Hepatocyte (in vitro differentiated cells): ENCODE measurements around the gene CHST3. TPM values are rescaled to one million over a fixed set of nuclear protein-coding genes. Genes with fewer than 3 reads are reported as not detected.

Source experiments
- DNase-seq: peaks from one replicate; pipeline ENCODE4 v3.0.0-alpha.2; 2016; ENCODE audit warnings: low spot score
- H2AFZ ChIP-seq: fragments of 200-600 bp; sonication (generic); 2 replicates; pipeline ENCODE4 v1.6.0; 2016; ENCODE audit warnings: antibody characterized with exemption, mild to moderate bottlenecking
- H3K27ac ChIP-seq: fragments of 200-600 bp; sonication (generic); 2 replicates; pipeline ENCODE4 v1.5.1; 2016; ENCODE audit warnings: mild to moderate bottlenecking
- H3K27me3 ChIP-seq: fragments of 200-600 bp; sonication (generic); 2 replicates; pipeline ENCODE4 v1.6.1; 2016
- H3K36me3 ChIP-seq: fragments of 200-600 bp; sonication (generic); replicated peaks from 2 replicates; pipeline ENCODE4 v1.5.1; 2016; ENCODE audit warnings: low read depth; ENCODE audit not compliant: insufficient read depth
- H3K4me1 ChIP-seq: fragments of 200-600 bp; sonication (generic); 2 replicates; pipeline ENCODE4 v1.5.1; 2016; ENCODE audit warnings: mild to moderate bottlenecking, moderate library complexity; ENCODE audit not compliant: insufficient read depth
- H3K4me2 ChIP-seq: fragments of 200-600 bp; sonication (generic); 2 replicates; pipeline ENCODE4 v1.6.0; 2016
- H3K4me3 ChIP-seq: fragments of 200-600 bp; sonication (generic); 2 replicates; pipeline ENCODE4 v1.5.1; 2016; ENCODE audit warnings: mild to moderate bottlenecking
- H3K79me2 ChIP-seq: fragments of 200-600 bp; sonication (generic); 2 replicates; pipeline ENCODE4 v1.6.0; 2017; ENCODE audit warnings: mild to moderate bottlenecking
- H3K9me2 ChIP-seq: fragments of 200-600 bp; sonication (generic); replicated peaks from 2 replicates; pipeline ENCODE4 v1.6.0; 2017; ENCODE audit warnings: mild to moderate bottlenecking; ENCODE audit not compliant: insufficient read depth
- H3K9me3 ChIP-seq: fragments of 200-600 bp; sonication (generic); 2 replicates; pipeline ENCODE4 v1.5.1; 2016; ENCODE audit warnings: low read depth, mild to moderate bottlenecking
- H4K20me1 ChIP-seq: fragments of 200-600 bp; sonication (generic); 2 replicates; pipeline ENCODE4 v1.6.0; 2016; ENCODE audit warnings: mild to moderate bottlenecking; ENCODE audit not compliant: insufficient read depth, poor library complexity, severe bottlenecking
- EZH2 ChIP-seq: fragments of 200-600 bp; sonication (generic); IDR thresholded peaks from 2 replicates; pipeline ENCODE4 v1.6.1; 2016; ENCODE audit warnings: antibody characterized with exemption, mild to moderate bottlenecking, borderline replicate concordance
- EZH2phosphoT487 ChIP-seq: fragments of 200-600 bp; sonication (generic); IDR thresholded peaks from one replicate; pipeline ENCODE4 v1.6.1; 2018; ENCODE audit warnings: antibody characterized with exemption, mild to moderate bottlenecking, low read depth, moderate library complexity; ENCODE audit not compliant: unreplicated experiment, severe bottlenecking
- WGBS: methylation state at CpG from one replicate; pipeline ENCODE4 v1.1.6; 2016; ENCODE audit warnings: low lambda C conversion rate; ENCODE audit errors: missing lambda C conversion rate; 5-methylcytosine and 5-hydroxymethylcytosine counted together
- polyA plus RNA-seq: library from polyadenylated mRNA; unstranded; fragments of >200 nt; fragmentation: Nextera tagmentation; extraction: Ambion mirVana; gene quantifications from 2 replicates; pipeline ENCODE4 v1.2.1, GENCODE V29; 2016
- total RNA-seq: library from RNA; depleted of rRNA; stranded (reverse); fragments of >200 nt; gene quantifications from 2 replicates; pipeline ENCODE4 v1.2.3, GENCODE V29; 2014
- TF ChIP-seq, protein P1 (sequence below): fragments of 200-600 bp; sonication (generic); IDR thresholded peaks from 2 replicates; pipeline ENCODE4 v1.5.1; 2016; ENCODE audit warnings: antibody characterized with exemption, mild to moderate bottlenecking; ENCODE audit not compliant: poor library complexity

CHST3 gene
- total and polyA plus RNA-seq, 2 experiments from 2014 or later, result 6.8 to 14.1 TPM

DNA sequence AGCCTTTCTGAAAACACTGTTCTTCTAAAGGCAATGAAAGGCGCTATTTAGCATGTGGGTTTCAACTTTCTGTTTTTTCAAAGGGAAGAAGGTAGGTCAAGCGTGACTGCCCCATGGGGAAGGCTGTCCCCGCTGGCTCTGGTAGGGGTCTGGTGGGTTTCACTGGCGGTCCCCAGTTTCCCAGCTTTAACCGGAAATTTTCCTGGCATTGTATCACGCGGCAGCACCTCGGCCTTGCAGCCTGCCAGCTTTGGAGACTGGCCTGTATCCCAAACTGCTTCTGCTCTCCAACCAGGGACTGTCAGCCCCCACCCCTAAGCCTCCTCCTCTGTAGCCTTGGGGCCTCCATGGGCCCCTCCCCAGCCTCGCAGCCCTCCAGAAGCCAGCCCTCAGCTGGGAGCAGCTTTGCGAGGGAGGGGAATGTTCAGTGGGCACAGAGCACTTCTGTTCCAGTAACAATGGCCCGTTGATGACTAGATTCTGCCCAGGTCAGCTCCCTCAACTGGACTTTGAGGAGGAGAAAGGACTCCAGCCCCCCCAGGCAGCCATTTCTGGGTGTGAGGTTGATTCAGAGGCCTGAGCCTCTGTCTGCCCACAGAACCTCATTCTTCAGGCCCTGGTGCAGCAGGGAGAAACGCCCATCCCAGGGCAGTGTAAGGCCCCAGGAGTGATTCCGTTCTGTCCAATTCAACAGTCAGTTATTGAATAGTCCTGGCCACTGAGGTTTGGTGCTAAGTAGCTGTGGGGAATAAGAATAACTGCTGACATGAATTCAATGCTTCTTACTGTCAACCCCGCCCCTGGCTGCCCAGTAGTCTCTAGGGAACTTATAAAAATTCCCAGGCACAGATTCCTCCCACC lies 17.1 kb downstream of the CHST3 start:
- Histone ChIP-seq H3K79me2 (peaks cover 80% of the 10 kb centered on the region), H3K4me2 (peak overlapping the region; percentile 3), H3K36me3 (no peaks in the 10 kb centered on the region), H3K9me3 (no peaks in the 10 kb centered on the region), H3K27me3 (no peaks in the 10 kb centered on the region), H3K4me1 (peaks cover 46% of the 10 kb centered on the region), H2AFZ (no peak overlapping the region), H4K20me1 (peaks cover 5% of the 10 kb centered on the region), H3K27ac (peak overlapping the region; percentile 77), H3K9me2 (no peaks in the 10 kb centered on the region), H3K4me3 (no peak overlapping the region)
- TF ChIP-seq EZH2phosphoT487, result no peak
- no peak for TF ChIP-seq EZH2
- TF ChIP-seq, protein P1, sequence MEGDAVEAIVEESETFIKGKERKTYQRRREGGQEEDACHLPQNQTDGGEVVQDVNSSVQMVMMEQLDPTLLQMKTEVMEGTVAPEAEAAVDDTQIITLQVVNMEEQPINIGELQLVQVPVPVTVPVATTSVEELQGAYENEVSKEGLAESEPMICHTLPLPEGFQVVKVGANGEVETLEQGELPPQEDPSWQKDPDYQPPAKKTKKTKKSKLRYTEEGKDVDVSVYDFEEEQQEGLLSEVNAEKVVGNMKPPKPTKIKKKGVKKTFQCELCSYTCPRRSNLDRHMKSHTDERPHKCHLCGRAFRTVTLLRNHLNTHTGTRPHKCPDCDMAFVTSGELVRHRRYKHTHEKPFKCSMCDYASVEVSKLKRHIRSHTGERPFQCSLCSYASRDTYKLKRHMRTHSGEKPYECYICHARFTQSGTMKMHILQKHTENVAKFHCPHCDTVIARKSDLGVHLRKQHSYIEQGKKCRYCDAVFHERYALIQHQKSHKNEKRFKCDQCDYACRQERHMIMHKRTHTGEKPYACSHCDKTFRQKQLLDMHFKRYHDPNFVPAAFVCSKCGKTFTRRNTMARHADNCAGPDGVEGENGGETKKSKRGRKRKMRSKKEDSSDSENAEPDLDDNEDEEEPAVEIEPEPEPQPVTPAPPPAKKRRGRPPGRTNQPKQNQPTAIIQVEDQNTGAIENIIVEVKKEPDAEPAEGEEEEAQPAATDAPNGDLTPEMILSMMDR, result no peak
- WGBS, result 63% methylated on average over 14 of the region's 14 CpGs
- DNase-seq, result no peak

DNA sequence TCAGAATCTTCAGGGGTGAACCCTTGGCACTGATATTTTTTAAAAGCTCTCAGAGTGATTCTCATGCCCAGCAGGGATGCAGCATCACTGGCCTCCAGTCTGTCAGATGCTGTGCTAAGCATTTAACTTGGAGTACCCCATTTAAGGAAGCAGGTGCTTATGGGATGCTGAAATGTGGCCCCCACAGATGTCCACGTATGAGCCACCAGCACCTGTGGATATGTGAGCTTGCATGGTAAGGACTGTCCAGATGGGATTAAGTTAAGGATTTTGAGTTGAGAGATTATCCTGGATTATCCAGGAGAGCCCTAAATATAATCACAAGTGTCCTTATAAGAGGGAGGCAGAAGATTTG lies 17.7 kb downstream of the CHST3 start:
- Histone ChIP-seq H3K9me3 (no peaks in the 10 kb centered on the region), H3K9me2 (no peaks in the 10 kb centered on the region), H3K4me1 (peaks cover 42% of the 10 kb centered on the region), H3K27me3 (no peaks in the 10 kb centered on the region), H4K20me1 (peaks cover 5% of the 10 kb centered on the region), H3K79me2 (peaks cover 80% of the 10 kb centered on the region), H3K27ac (peak overlapping the region; percentile 77), H3K4me3 (no peak overlapping the region), H3K4me2 (peak overlapping the region; percentile 3), H3K36me3 (no peaks in the 10 kb centered on the region), H2AFZ (no peak overlapping the region)
- no peak for TF ChIP-seq EZH2phosphoT487
- TF ChIP-seq EZH2, result no peak
- TF ChIP-seq, protein P1, result no peak
- 85% methylated on average over 1 of the region's 1 CpG for WGBS
- no peak for DNase-seq

- H3K79me2 ChIP-seq, result peaks cover 77% of the 10 kb centered on the region
- 89% methylated on average over 10 of the region's 10 CpGs for WGBS
Observed at GRCh38 chr10:71982269-71983178, 18.3 kb downstream of the CHST3 start.

More at GRCh38 chr10:71982269-71983178, 18.3 kb downstream of the CHST3 start:
- no peak overlapping the region for H2AFZ ChIP-seq
- DNase-seq, result no peak
- no peaks in the 10 kb centered on the region for H3K27me3 ChIP-seq
- no peak overlapping the region for H3K27ac ChIP-seq
- H3K4me1 ChIP-seq, result peaks cover 44% of the 10 kb centered on the region
- H3K4me2 ChIP-seq, result no peak overlapping the region
- no peak overlapping the region for H3K4me3 ChIP-seq
- peaks cover 5% of the 10 kb centered on the region for H4K20me1 ChIP-seq
- no peaks in the 10 kb centered on the region for H3K9me2 ChIP-seq
- no peaks in the 10 kb centered on the region for H3K9me3 ChIP-seq
- H3K36me3 ChIP-seq, result no peaks in the 10 kb centered on the region
- no peak for TF ChIP-seq EZH2
- TF ChIP-seq EZH2phosphoT487, result no peak
- TF ChIP-seq, protein P1, result no peak
